Stimulated activated CD4-positive, alpha-beta T cell treated with anti-CD3 and anti-CD28 coated beads, TNF-alpha, amount 100 ng/mL, for 1 hour (primary cell): Measurements from ENCODE around the gene IL1R1.
"Not testable (repeated sequence)": the region's sequence is repeated elsewhere in the genome, so short reads cannot be mapped to it uniquely, and the experiment has no call there.

Experiments
- DNase-seq, 3 donors: peaks; one replicate each; pipeline ENCODE4 v3.0.0-alpha.2; 2020; ENCODE audit warnings: low read depth in 3 of 3, low spot score in 1 of 3

Gene IL1R1

GRCh38 chr2:102110596-102111334, 31.8 kb upstream of the IL1R1 start:
- DNase-seq: no peak

GRCh38 chr2:102111823-102112222, 30.7 kb upstream of the IL1R1 start:
- no peak for DNase-seq

- DNase-seq: no peak
These were observed 30.3 kb upstream of the IL1R1 start for GRCh38 chr2:102112271-102112670.

- DNase-seq: no peak
These were observed 29.6 kb upstream of the IL1R1 start for GRCh38 chr2:102112692-102113665.

GRCh38 chr2:102114290-102114721, 28.2 kb upstream of the IL1R1 start:
- no peak for DNase-seq

GRCh38 chr2:102114851-102115497, 27.6 kb upstream of the IL1R1 start:
- DNase-seq: no peak

GRCh38 chr2:102116630-102117471, 25.7 kb upstream of the IL1R1 start:
- no peak for DNase-seq

- no peak for DNase-seq
These were observed 25.1 kb upstream of the IL1R1 start for GRCh38 chr2:102117472-102117858.

GRCh38 chr2:102119255-102119654, 23.3 kb upstream of the IL1R1 start:
- no peak for DNase-seq

GRCh38 chr2:102120261-102120660, 22.3 kb upstream of the IL1R1 start:
- no peak for DNase-seq

- DNase-seq: no peak
These were observed 21.8 kb upstream of the IL1R1 start for GRCh38 chr2:102120701-102121159.

- DNase-seq: no peak
These were observed 20.4 kb upstream of the IL1R1 start for GRCh38 chr2:102122115-102122514.

GRCh38 chr2:102122909-102123308, 19.6 kb upstream of the IL1R1 start:
- no peak for DNase-seq

- not testable (repeated sequence) for DNase-seq
These were observed 18.1 kb upstream of the IL1R1 start for GRCh38 chr2:102124421-102124820.

- no peak for DNase-seq
These were observed 16.4 kb upstream of the IL1R1 start for GRCh38 chr2:102126169-102126568.

GRCh38 chr2:102126660-102127059, 15.9 kb upstream of the IL1R1 start:
- DNase-seq: no peak

- DNase-seq: no peak
These were observed 13.5 kb upstream of the IL1R1 start for GRCh38 chr2:102129082-102129481.

GRCh38 chr2:102129951-102130646, 12.4 kb upstream of the IL1R1 start:
- DNase-seq: no peak

GRCh38 chr2:102130647-102130991, 11.9 kb upstream of the IL1R1 start:
- DNase-seq: no peak

- no peak for DNase-seq
These were observed 11.0 kb upstream of the IL1R1 start for GRCh38 chr2:102131564-102131963.
